Parathyroid adenoma (tissue), 2 donors: Measurements from ENCODE around the gene ATP1B1.
A peak's percentile ranks its signal among the peaks of the same experiment; 100 is the strongest.

ENCODE experiments used
- H2AFZ ChIP-seq: fragments of 300-600 bp; sonication (generic); one replicate; pipeline ENCODE4 v1.7.0; 2017; ENCODE audit warnings: antibody characterized with exemption, mild to moderate bottlenecking
- H3K27ac ChIP-seq: fragments of 300-600 bp; sonication (generic); one replicate; pipeline ENCODE4 v1.7.0; 2017
- H3K27me3 ChIP-seq: fragments of 300-600 bp; sonication (generic); one replicate; pipeline ENCODE4 v1.7.0; 2017; ENCODE audit warnings: low read length; ENCODE audit not compliant: control insufficient read depth, insufficient read depth
- H3K36me3 ChIP-seq: fragments of 300-600 bp; sonication (generic); one replicate; pipeline ENCODE4 v1.7.0; 2017; ENCODE audit warnings: low read length; ENCODE audit not compliant: control insufficient read depth, insufficient read depth
- H3K4me1 ChIP-seq: fragments of 300-600 bp; sonication (generic); one replicate; pipeline ENCODE4 v1.7.0; 2017; ENCODE audit warnings: control low read depth
- H3K4me2 ChIP-seq: fragments of 300-600 bp; sonication (generic); one replicate; pipeline ENCODE4 v1.7.0; 2017; ENCODE audit warnings: low read length
- H3K4me3 ChIP-seq: fragments of 300-600 bp; sonication (generic); one replicate; pipeline ENCODE4 v1.7.0; 2017; ENCODE audit warnings: low read depth, low read length
- H3K79me2 ChIP-seq: fragments of 300-600 bp; sonication (generic); one replicate; pipeline ENCODE4 v1.7.0; 2017; ENCODE audit warnings: control low read depth
- H3K9ac ChIP-seq: fragments of 300-600 bp; sonication (generic); one replicate; pipeline ENCODE4 v1.7.0; 2017; ENCODE audit warnings: mild to moderate bottlenecking
- H3K9me3 ChIP-seq: fragments of 300-600 bp; sonication (generic); one replicate; pipeline ENCODE4 v1.7.0; 2017; ENCODE audit warnings: low read length; ENCODE audit not compliant: control insufficient read depth
- TF ChIP-seq, protein P1 (sequence below): fragments of 300-600 bp; sonication (generic); IDR thresholded peaks from one replicate; pipeline ENCODE4 v1.7.0; 2017; ENCODE audit warnings: antibody characterized with exemption, mild to moderate bottlenecking
- donor health status: primary hyperparathyroidism.

The ATP1B1 gene

GRCh38 chr1:169100651-169101088 lies 5.8 kb upstream of the ATP1B1 start:
- no peaks in the 10 kb centered on the region for H3K36me3 ChIP-seq
- H2AFZ ChIP-seq, result no peak overlapping the region
- no peak overlapping the region for H3K9ac ChIP-seq
- no peaks in the 10 kb centered on the region for H3K9me3 ChIP-seq
- no peaks in the 10 kb centered on the region for H3K79me2 ChIP-seq
- H3K27me3 ChIP-seq, result no peaks in the 10 kb centered on the region
- TF ChIP-seq, protein P1, sequence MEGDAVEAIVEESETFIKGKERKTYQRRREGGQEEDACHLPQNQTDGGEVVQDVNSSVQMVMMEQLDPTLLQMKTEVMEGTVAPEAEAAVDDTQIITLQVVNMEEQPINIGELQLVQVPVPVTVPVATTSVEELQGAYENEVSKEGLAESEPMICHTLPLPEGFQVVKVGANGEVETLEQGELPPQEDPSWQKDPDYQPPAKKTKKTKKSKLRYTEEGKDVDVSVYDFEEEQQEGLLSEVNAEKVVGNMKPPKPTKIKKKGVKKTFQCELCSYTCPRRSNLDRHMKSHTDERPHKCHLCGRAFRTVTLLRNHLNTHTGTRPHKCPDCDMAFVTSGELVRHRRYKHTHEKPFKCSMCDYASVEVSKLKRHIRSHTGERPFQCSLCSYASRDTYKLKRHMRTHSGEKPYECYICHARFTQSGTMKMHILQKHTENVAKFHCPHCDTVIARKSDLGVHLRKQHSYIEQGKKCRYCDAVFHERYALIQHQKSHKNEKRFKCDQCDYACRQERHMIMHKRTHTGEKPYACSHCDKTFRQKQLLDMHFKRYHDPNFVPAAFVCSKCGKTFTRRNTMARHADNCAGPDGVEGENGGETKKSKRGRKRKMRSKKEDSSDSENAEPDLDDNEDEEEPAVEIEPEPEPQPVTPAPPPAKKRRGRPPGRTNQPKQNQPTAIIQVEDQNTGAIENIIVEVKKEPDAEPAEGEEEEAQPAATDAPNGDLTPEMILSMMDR, result no peak
- no peak overlapping the region for H3K4me2 ChIP-seq
- no peak overlapping the region for H3K4me3 ChIP-seq
- no peak overlapping the region for H3K27ac ChIP-seq
- peaks cover 30% of the 10 kb centered on the region for H3K4me1 ChIP-seq

DNA sequence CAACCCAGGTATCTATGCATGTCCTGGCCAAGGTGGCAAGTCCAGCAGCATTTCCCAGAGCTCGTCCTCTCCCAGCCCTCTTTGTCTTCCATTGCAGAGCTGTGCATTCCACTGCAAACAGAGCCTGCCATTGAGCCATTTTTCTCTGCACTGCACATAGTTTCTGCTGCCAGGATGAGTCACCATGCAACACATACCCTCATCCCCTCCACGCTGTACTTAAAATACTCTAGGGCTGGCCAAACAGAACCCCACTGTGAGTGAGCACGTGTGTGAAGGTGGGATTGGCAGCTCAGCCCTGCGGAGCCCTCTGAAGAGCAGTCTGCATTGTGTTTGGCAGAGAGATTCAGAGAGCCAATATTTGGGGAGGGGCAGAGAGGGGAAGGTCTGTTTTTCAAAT lies 3.9 kb upstream of the ATP1B1 start:
- Histone ChIP-seq H3K36me3 (no peaks in the 10 kb centered on the region), H3K27me3 (no peaks in the 10 kb centered on the region), H3K79me2 (peaks cover 9% of the 10 kb centered on the region), H3K27ac (peak overlapping the region; percentile 96), H2AFZ (peak overlapping the region; percentile 33), H3K4me1 (peaks cover 30% of the 10 kb centered on the region), H3K4me2 (no peak overlapping the region), H3K9ac (no peak overlapping the region), H3K9me3 (no peaks in the 10 kb centered on the region), H3K4me3 (no peak overlapping the region)
- TF ChIP-seq, protein P1, result no peak

DNA sequence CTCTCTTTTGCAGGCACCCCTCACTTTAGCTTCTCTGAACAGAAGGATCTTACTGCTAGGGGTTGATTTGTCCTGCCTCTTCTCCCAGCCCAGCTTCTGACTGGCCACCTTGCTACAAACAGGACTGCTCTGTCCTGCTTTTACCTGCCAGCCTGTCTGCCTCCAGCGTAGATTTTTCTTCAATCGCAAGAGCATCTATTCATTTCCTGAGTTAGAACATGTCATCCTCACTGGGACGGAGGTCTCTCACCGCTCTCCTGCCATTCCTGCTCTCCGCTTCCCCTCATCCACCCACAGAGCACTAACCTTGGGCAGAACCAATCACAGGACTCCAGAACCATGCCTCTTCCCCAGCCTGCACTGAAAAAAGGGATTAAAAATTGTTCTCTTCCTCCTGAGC lies 3.5 kb upstream of the ATP1B1 start:
- no peaks in the 10 kb centered on the region for H3K36me3 ChIP-seq
- H3K9me3 ChIP-seq, result no peaks in the 10 kb centered on the region
- no peak overlapping the region for H3K9ac ChIP-seq
- H3K27me3 ChIP-seq, result no peaks in the 10 kb centered on the region
- H3K4me2 ChIP-seq, result no peak overlapping the region
- H3K4me1 ChIP-seq, result peaks cover 30% of the 10 kb centered on the region
- peak overlapping the region; percentile 96 for H3K27ac ChIP-seq
- no peak overlapping the region for H3K4me3 ChIP-seq
- TF ChIP-seq, protein P1, result no peak
- peaks cover 13% of the 10 kb centered on the region for H3K79me2 ChIP-seq
- peak overlapping the region; percentile 33 for H2AFZ ChIP-seq

DNA sequence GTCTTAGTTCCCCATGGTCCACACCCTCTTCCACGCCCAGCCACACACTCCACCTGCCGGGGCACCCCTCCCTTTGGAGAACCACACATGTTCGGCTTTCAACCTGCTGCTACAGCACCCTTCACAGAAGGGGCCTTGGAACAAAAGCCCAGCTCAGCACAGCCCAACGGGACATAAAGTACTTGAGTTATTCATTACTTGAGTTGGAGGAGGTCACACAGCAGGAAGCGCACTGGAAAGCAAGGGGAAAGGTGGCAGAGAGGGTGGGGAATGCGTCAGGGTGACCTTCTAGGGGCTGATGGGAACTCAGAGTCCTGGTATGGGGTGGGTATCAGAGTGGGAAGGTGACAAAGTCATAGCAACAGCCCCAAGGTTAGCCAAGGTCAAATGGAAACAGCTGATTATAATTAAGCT lies 3.0 kb upstream of the ATP1B1 start:
- Histone ChIP-seq H3K9me3 (no peaks in the 10 kb centered on the region), H3K36me3 (no peaks in the 10 kb centered on the region), H3K27me3 (no peaks in the 10 kb centered on the region), H3K9ac (no peak overlapping the region), H2AFZ (peak overlapping the region; percentile 38), H3K27ac (peak overlapping the region; percentile 96), H3K4me3 (no peak overlapping the region), H3K79me2 (peaks cover 18% of the 10 kb centered on the region), H3K4me1 (peaks cover 30% of the 10 kb centered on the region), H3K4me2 (no peak overlapping the region)
- TF ChIP-seq, protein P1, result no peak

- TF ChIP-seq, protein P1, result no peak
- H3K4me2 ChIP-seq, result peak overlapping the region; percentile 66
- H3K36me3 ChIP-seq, result no peaks in the 10 kb centered on the region
- H3K9ac ChIP-seq, result no peak overlapping the region
- peaks cover 29% of the 10 kb centered on the region for H3K79me2 ChIP-seq
- H2AFZ ChIP-seq, result no peak overlapping the region
- H3K9me3 ChIP-seq, result no peaks in the 10 kb centered on the region
- H3K27me3 ChIP-seq, result no peaks in the 10 kb centered on the region
- H3K4me3 ChIP-seq, result peak overlapping the region; percentile 100
- H3K4me1 ChIP-seq, result peaks cover 30% of the 10 kb centered on the region
- H3K27ac ChIP-seq, result peak overlapping the region; percentile 96
These were observed 1.4 kb upstream of the ATP1B1 start for GRCh38 chr1:169105087-169105433.
